GM18858 (cell line): ENCODE measurements around the gene CNPY3.

ENCODE experiments used
- ATAC-seq: cut with Tn5 transposase; IDR thresholded peaks from one replicate; pipeline ENCODE4 v1.9.1; 2021; ENCODE audit not compliant: unreplicated experiment

CNPY3 gene

DNA sequence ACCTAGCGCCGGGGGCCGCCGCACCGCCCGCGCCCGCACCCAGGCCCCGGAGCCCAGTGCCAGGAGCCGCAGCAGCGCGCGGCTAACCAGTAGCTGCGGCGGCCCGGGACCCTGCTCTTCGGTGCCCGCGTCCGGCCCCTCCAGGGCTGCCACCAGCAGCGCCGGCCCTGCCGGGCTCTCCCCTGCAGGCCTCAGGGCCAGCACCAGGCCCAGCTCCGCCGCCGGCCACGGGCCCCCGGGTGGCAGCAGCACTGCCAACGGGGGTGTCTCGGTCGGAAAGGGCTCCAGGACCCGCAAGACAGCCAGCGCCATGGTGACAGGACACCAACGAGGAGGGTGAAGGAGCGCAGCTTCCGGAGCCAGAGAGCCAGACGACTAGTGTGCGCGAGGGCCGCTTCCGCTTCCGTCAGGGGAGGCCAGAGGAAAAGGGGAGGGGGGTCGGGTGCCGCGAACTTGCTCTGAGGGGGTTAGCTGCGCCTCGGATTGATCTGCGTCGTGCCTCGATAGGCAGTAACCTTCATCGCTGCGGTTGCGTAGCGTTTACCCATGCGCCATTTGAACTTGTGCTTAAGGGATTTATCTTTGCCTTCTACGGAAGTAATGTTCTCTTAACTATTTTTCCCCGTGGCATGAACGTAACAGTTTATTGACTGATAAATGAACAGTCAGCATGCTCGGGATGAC is 49.7 kb downstream of the CNPY3 start, which contains the start of gene PEX6:
Gene PEX6 (minus strand): TSS at position 343 of the 684 bp plus-strand sequence. CDS start 31 bp downstream, at position 312.
- ATAC-seq, result peak; percentile 82

DNA sequence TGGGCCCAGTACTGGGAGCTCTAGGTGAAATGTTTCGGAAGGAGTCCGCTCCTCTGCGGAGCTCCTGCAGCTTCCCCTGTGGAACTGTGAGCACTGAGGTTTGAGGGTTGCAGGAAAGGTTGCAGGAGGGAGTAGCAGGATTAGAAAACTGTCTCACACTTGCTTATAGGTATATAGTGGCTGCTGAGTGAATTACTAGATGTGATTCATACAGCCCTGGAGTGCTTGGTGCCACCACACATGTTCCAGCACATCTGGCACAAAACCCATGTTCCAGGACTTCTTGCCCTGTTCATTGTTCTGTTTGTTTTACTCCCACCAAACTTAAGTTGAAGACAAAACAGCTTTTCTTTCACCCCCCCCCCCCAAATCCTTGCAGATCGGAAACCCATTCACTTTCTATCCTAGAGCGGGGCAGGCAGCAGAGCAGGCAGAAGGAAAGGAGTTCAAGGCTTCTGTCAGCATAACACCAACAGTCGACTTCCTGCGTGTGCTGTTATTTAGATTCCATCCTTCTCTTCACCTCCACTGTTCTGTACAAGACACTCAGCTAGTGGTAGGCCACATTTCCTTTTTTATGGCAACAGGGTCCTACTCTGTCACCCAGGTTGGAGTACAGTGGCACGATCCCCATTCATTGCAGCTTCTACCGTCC is 50.4 kb downstream of the CNPY3 start:
- no peak for ATAC-seq

DNA sequence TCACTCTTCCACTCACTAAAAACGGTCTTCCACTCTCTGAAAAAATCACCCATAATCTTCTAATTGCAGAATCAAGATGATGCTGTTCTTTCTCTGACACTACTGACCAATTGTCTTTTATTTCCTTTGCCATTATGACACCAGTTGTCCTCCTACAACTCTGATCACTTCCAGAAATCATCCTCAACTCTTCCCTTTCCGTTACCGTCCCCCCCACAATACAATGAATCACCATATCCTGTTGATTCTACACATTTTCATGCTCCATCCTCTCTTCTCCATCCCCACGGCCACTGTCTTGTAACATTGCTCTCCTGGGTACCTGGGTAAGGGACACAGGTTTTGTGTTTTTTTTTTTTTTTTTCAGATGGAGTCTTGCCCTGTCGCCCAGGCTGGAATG is 52.6 kb downstream of the CNPY3 start:
- ATAC-seq, result no peak

DNA sequence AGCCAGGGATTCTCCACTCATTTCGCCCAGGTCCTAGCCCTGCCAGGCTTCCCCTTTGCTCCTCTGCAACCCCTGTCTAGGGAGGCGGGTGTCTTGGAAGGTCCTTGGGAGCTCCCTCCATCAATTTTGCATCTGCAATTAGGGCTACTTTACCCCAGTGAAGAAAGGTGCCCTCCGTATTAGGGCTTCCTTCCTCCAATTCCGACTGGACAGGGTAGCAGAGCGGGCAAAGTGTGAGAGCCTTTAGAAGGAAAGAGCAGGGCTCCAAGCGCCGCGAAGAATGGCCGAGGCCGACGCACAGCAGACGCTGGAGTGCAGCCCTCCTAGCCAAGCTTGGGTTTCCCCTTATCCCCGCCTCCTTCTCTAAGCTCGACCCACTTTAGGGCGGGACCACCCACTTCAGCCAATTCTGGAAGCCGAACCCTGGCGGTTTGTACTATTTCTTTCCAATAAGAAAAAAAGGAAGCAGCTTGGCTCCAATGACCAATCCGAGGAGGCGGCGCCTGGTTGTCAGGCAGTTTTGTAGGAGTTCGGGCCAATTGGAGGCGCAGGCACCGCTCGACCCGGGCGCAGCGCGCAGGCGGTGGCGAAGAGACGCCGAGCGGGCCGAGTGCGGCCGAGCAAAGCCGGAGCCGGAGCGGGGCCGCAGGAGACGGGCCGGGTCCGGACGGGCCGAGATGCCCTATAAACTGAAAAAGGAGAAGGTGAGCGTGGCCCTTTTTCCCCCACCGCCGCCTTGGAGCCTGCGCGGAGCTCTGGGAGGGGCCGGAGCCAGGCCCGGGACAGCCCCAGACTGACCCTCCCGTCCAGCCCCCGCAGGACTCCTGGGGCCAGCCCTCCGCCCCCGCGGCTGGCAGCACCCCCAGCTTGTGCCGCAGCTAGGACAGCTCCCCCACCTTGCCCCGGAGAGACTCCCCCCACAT is 55.0 kb downstream of the CNPY3 start, which contains the start of gene PPP2R5D:
Gene PPP2R5D (plus strand): TSS at position 570 of the 923 bp plus-strand sequence. CDS start 108 bp downstream, at position 678.
- ATAC-seq, result peak; percentile 86

DNA sequence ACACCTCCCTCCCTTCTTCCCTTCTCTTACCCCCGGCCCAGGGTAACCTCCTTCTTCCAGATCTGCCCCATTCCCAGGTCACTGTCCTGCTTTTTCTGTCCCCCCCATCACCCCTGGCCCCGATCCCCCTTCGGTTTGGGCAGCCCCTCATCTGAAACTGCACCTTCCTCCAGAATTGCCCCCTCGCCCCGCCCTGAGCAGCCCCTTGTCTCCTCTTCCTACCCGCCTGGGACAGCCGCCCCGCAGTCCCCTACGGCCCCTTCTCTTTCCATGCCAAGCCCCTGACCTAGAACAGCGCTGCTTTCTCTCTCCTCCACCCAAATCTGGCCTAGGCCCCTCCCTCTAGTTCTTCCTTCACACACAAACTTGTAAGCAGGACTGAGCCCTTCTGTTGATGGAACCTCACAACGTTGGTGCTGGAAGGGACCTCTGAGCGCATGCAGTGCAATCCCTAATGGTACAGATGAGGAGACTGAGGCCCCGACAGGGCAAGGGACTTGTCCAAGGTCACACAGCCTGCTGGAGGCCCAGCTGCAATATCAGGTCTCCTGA is 55.7 kb downstream of the CNPY3 start:
- no peak for ATAC-seq

DNA sequence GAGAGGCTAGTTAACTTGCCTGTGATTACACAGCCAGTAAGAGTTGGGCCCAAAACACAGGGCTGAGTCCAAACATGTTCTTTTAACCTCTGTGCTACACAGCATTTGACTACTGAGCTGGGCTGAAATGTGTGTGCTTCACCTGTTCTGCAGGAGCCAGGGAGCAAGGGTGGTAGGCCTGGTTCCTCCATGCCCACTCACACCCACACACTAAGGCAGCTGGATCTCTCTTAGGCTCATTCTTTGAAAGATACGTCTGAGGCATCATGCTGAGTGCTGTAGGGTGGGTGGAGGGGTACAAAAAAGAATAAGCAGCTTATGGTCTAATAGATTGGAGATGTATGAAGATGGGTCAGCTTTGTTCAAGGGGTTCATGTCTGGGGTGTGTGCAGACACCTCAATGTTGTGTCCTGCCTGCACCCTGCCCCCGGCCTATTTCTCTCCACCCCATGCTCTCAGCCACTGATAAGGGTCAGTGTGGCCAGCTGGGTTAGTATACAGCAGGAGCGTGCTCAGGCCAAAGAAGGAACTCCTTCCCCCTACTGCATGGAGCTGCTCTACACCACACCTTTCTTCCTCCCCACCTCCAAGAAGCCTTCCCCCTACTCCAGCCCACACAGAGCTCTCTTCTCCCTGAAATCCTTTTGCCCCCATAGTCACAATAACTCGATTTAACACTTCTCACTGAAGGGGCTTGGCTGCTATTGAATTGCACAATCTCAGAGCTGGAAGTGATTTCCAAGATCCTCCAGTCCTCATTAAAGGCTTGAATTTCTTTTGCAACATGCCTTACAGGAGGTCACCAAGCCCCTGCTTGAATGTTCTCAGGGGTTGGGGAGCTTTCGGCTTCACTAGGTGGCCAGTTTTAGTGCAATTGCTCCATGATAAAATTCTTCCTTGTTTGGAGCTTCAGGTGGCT is 58.5 kb downstream of the CNPY3 start:
- ATAC-seq, result no peak

DNA sequence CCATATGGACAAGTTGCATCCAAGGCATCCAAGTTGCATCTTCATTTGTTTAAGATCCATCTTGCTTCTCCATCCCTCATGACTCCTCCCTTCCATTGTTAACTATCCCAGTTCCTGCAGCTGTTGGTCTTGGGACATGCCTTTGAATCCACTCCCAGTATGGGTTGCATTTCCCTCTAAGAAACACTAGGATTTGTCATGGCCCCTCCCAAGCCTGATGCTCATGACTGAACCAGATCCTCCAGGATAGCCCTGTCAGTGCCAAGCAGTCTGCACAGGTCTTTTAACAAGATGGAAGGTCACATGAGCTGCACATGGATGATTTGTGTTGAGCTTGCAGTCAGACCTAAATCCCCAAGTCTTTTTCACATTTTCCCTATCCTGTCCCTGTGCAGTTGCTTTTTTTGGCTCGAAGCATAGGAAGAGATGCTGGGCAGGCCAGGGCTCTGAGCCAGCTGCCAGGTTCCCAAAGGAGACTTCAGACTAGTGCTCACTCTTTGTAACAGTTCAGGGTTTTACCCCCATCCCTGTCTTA is 59.3 kb downstream of the CNPY3 start:
- ATAC-seq, result no peak
